Activated gamma-delta T cell treated with Interleukin-2 at 50 U/mL for 16 hours (primary cell): ENCODE results near the gene SMAD3.
A peak's percentile ranks its signal among the peaks of the same experiment; 100 is the strongest.
"Not testable (repeated sequence)": the region's sequence is repeated elsewhere in the genome, so short reads cannot be mapped to it uniquely, and the experiment has no call there.

Experiments
- DNase-seq: peaks from one replicate; pipeline ENCODE4 v3.0.0-alpha.2; 2020

SMAD3 gene

DNA sequence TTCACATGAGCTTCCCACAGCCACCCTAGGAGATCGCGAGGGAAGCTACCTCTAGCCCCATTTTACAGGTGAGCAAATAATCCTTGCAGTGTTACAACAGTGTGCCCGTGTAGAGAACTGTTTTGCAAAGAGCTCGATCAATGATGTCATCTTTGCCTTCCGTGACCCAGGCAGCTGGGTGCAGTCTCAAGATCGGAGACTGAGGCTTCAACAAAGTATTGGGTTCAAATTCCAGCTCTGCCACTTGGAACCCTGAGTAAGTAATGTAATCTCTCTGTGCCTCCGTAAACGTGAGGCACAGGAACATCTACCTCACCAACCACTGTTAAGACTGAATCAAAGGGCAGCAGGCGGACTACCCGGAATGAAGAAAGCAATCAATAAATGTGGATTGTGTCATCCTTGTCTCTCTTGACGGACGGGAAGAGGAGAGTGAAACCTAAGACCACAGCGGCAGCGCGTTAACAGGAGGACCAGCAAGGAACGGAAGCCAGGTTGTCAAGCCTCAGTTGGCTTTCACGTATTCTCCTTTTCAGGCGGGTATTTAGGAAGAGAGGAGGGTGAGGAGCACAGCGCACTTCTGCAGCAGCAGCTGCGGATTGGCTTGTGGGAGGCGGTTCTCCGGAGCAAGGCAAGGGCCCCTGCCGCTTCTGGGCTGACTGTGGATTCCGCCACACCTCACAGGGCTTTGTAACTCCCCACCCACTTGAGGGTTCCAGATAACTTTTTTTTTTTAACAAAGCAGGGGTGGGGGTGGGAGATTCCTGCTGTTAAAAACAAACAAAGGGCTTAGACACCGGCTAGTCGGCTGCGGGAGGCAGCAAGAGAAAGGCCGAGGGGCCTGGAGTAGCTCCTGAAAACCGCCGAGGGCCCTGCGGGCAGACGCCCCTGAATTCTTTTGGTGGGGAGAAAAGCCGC lies 1.5 kb upstream of the SMAD3 start:
- DNase-seq: no peak

DNA sequence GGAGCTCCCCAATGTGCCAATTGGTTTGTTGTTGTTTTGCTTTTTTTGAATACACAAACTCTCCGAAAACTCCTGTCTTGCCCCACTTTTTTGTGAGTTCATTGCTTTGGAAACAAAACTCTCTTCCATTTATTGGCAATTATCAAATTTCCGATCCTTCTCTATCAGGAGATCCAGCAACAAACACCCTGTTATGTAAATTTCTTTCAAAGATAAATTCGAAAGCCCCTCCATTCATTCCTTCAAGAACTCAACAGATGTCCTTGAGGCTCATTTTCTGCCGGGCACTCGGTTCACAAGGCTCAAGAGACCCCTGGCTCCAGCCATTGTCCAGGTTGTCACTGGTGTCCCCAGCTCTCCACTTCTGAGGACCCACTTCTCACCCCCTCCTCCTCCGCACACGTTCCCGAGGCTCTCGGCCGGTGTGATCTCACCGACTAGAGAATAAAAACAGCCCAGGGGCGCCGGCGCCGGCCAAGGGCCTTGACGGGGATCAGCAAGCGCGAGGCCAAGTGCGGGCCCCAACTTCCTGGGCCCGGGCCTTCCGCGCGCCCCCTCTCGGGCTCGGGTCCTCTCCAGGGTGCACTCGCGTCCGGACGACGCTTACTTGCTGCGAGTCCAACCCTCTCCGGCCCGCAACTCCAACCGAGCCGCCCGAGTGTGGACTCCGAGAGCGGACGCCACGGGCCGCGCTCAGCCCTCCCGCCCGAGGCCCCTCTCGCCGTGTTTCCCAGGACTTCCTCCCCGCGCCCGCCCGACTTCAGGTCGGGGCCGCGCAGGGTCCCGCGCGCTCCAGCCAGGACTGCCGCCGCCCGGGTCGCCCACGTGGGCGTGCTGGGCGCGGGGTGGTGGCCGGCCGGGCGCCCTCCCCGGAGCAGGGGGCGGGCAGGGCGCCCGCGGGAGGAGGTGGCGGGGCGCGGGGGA lies 533 bp upstream of the SMAD3 start:
- peak; percentile 40 for DNase-seq

DNA sequence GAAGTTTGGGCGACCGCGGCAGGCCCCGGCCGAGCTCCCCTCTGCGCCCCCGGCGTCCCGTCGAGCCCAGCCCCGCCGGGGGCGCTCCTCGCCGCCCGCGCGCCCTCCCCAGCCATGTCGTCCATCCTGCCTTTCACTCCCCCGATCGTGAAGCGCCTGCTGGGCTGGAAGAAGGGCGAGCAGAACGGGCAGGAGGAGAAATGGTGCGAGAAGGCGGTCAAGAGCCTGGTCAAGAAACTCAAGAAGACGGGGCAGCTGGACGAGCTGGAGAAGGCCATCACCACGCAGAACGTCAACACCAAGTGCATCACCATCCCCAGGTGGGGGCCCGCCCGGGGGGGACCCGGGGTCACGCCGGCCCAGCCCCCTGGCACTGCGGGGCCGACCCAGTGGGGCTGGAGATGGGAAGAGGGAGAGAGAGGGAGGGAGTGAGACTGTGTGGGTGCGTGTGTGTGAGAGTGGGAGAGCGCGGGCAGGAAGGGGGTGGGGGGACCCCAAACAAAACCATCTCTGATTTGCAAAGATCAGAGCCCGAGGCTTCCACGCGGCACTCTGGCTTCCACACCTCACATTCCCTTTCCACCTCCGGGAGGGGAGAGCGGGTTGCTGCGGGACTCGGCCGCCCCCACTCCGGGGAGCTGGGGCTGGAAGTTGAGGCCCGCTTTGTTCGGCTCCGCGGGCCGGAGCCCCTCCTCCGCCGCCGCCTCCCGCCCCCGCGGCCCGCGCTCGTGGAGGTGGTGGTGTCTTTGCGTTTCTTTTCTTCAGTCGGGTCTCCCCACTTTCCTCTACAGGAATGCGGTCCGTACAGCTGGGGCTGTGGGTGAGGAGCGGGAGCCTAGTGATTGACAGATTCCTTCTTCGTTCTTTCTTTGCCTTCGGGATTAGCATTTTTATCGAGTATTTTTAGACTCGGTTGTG lies 898 bp downstream of the SMAD3 start:
- peak; percentile 31 for DNase-seq

DNA sequence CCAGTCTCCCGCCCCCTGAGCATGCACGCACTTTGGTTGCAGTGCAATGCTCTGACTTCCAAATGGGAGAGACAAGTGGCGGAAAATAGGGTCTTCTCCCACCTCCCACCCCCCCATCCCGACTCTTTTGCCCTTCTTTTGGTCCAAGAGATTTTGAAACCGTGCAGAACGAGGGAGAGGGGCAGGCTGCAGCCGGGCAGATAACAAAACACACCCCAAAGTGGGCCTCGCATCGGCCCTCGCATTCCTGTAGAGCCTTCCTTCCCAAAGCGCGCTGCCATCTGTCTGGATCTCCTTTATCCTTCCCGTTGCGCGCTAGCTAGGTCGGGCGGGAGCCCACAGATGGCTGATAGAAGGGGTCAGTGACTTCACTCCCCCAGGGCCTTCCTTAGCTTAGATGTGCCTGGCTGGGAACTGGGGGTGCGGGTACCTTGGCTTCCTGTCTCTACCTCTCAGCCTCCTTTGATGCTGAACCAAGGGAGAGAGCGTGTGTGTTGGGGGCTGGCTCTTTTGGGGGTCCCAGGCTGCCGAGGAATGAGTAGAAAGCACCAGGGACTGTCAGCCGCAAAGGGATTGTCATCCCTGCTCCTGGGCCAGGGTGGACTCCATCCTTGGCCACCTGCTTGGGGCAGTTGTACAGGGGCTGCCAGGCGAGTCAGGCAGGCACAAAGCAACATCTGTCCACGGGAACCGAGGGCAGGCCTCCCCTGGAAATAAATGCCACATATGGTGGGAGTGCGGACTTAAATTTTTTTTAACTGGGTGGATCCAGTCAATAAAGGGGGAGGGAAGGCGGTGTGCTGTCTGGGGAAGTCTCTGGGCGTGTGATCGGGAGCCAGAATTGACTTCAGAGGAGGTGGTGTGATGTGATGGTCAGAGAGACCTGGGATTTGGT lies 1.8 kb downstream of the SMAD3 start:
- no peak for DNase-seq

DNA sequence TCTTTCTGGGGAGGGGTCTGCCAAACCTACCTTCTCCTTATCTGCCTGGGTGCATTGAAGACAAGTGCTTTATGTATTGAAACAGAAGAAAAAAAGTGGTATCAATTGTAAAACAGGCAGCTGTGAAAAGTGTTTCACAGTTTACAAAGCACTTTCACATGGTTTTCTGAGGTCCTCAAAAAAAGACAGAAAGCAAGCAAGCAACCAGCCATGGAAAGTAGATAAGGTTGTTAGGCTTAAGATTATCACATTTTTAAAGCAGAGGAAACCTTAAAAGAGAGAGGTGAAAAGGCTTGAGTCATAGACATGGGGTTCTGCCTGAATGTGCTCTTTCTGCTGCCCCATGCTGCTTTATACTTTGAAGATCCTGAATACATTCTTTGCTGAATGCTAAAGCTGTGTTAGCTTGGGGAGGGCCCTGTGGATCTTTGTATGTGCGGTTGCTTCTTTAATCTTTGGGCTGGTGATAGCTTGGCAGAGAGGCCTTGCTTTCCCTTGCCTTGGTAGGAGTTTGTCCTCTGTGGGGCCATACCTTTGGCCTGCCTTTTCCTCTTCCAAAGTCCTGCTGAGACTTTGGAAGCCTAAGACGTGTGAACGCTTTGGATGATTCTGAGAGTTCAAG lies 2.6 kb downstream of the SMAD3 start:
- DNase-seq: no peak

- DNase-seq: no peak
Measured at GRCh38 chr15:67068710-67069400, 3.5 kb downstream of the SMAD3 start.

GRCh38 chr15:67070150-67070549 lies 4.7 kb downstream of the SMAD3 start:
- no peak for DNase-seq

DNA sequence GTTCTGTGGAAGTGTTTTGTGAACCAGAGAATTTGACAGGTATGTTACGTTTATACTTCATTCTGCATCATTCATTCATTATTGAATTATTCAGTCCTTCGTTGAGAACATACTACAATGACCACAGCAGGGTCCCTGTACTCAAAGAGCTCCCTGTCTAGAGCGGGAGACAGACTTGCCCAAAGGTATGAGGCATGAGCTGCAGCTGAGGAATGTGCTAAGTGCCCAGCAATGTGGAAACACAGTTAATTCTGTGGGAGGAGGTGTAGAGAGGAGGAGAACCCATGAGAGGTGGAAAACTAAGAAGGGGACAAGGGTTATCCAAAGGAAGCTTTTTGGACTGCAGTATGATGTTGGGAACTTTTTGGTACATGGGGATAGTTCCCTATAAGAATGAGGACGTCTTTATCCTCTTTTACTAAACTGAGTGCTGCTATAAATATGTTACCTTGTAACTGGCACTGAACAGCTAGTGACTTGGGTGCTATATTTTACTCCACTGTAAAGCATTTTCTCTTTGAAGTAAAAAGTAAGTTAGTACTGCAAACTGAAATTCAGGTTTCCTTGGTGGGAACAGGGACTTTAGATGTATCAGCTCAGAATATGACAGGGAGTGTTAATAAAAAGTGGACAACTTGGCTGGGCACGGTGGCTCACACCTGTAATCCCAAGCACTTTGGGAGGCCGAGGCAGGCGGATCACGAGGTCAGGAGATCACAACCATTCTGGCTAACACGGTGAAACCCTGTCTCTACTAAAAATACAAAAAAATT lies 5.7 kb downstream of the SMAD3 start:
- DNase-seq: no peak

DNA sequence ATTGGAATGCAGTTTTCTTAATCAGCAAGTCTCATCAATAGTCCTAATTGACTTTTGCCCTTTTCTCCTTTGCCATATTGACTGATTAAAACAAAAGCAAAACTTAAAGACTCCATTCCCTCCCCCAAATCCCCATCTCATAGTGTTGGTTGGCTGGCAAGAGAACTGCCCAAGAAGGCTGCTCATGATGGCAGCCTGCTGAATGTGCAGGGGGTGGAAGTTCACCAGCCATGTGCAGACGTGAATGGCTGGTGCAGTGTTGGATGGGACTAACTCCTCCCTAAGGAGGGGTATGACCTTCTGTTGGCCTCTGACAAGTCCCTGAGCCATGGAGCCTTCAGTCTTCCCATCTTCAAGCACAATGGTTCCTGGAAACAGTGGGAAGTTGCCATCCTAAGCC lies 7.0 kb downstream of the SMAD3 start:
- no peak for DNase-seq

- DNase-seq: no peak
Measured at GRCh38 chr15:67072958-67073357, 7.6 kb downstream of the SMAD3 start.

DNA sequence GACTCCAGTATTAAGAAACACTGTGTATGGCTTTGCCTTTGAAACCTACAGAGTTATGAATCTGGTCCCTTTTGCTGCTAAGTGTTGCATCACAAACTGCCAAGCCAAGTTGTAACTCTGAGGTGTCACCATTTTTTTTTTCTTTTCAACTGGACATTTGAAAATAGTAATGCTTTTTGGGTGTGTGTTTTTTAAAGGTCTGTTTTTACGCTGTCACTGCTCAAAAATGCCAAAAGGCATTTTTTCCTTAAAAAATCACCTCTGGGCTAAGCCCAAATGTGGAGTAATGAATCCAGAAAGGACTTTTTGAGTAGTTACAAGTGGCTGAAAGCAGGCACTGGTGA lies 9.5 kb downstream of the SMAD3 start:
- no peak for DNase-seq

DNA sequence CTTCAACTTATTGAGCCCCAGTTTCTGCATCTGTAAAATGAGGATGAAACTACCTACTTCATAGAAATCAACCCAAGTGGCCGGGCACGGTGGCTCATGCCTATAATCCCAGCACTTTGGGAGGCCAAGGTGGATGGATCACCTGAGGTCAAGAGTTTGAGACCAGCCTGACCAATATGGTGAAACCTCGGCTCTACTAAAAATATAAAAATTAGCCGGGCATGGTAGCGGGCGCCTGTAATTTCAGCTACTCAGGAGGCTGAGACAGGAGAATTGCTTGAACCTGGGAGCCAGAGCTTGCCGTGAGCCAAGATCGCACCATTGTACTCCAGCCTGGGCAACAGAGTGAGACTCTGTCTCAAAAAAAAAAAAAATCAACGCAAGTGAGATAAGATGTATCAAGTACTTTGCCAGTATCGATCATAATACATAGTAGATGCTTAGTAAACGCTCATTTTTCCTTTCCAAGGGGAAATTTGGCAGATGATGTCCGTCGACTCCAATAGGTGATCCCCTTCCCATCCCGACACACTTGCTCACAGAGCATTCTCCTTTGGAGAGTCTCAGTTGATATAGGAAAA lies 10.2 kb downstream of the SMAD3 start:
- not testable (repeated sequence) for DNase-seq

DNA sequence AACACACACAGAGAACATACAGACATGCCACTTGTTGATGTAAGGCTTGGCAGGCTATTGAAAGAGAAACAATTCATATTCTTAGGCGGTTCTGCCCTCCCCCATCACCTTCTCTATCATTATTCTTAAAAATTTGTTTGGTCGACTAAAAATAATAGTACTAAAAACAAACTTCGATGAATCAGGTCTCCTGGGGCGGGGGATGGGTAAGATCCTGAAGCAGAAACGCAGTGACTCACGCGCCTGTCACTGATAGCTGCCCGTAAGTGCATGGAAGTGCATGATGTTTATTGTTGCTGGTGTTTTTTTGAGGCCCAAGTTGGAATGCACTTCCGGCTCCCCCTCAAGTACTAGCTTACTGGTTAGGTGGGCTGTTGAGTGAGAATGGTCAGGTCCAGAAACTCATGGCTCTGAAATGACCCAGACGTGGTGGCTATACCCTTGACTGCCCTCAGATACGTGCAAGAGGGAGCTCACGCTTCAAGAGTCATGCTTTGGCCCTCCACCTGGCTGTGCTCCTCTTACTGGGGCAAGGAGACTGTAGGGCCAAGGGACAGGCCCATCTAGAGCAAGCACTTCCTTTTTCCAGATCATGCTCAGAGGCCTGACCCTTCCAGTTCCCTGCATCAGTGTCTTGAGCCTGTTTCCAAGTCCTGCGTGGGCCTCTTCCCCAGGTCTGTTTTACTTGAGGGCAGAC lies 10.9 kb downstream of the SMAD3 start:
- no peak for DNase-seq

DNA sequence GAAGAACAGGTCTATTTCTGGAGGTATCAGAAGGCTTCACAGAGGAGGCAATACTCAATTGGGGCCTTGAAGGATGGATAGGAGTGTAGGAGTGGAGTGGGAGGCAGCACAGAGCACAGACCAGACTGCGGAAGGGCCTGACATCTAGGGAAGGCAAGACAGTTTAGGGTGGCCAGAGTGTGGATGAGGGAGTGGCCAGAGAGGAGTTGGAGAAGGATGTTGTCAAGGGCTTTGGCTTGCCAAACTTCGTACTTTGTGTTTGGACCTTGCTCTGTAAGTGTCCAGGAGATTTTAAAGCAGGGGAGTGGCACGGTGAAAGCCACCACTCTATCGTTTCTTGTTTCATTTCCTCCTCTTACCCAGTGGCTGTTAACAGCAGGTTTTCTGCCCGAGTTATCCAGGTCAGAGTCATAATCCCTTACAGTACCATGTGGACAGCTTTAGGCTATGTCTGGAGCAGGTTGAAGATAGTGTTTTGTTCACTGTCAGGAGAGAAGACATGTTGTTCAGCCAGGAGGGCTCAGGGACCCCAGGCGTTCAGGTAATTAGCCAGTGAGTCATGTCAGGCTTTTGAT lies 12.3 kb downstream of the SMAD3 start:
- no peak for DNase-seq

DNA sequence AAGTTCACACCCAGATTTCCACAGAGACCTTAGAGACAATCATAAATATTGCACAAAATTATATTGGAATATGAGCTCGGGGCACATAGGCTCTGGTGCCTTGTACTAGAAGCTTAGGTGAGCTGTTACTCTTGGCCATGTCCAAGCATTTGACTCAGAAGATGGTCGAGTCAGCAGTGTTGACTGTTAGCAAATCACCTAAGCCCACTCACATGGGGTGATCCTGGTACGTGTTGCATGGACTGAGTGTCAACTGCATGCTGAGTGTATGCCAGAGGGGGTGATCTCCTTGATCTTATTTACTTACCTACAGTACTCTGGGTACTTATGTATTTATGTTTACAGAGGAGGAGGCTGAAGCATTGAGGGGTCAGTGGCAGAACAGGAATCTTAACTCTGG lies 14.0 kb downstream of the SMAD3 start:
- no peak for DNase-seq

DNA sequence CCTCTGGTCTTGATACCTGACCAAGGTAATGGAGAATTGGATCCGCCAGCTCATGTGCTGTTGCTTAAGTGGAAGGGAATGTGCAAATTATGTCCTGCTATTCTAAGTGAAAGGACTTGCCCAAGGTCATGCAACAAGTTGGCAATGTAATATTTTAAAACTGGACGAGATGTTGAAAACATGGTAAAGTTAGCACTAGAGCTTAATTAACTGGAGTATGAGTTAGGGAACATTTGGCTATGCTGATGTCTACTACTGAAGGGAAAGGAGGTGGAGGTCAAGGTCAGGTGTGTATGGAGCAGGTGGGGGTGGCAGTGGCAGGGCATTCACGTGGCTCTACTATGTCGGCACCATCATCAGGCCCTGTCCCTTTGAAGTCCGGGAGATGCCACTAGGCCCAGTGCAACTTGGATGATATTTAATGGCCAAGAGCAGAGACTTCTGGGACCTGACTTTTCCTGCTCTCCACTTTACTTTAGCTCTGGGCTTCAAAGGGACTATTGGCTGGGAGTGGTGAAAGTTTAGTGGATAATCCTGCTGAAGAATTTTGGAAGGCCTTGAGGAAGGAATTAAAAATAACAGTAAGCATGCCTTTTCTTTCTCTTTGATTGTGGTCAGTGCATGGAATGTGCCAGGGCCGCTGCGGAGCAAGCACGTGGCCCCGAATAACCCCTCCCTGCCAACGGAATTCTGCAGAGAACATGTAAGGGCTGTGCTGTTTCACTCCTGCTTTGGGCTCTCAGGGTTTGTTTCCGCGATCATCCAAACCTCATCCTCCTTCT lies 14.9 kb downstream of the SMAD3 start:
- DNase-seq: no peak

DNA sequence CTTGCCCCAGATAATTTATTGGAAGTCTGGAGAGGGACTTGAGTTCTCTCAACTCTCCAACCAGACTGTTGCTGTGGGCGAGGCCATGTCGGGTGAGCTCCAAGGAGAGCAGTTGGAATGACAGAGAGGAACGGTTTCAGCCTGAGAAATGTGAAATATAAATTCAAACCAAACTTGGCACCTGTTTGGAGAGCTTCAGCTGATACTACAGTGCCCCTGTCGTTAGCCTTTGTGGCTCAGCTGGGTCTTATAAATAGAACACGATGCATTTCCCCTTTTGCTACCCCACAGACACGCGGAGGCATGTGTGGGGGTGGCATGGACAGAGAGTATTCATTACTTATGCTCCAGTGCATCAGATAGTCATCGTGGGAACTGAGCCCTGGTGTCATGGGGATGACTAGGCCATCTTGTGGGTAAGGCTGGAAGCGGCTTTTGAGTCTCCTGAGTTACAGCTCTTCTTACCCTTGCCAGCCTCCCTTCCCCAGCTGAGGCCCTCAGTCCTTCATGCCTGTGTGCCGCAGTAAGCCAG lies 15.6 kb downstream of the SMAD3 start:
- DNase-seq: no peak
